ENCODE measurements around the gene CLASRP.

- no peak for TF ChIP-seq CTCF (conservative IDR thresholded peaks at IDR 0.05; ENCODE audit: low read length)
- TF ChIP-seq EZH2phosphoT487 (IDR thresholded peaks at IDR 0.05; ENCODE audit: borderline replicate concordance), result no peak
Measured at GRCh38 chr19:45009625-45010255, 29.1 kb upstream of the CLASRP start.
